ENCODE measurements around the gene RBM18. TPM values are rescaled to one million over a fixed set of nuclear protein-coding genes. Genes with fewer than 3 reads are reported as not detected.

Gene RBM18
- total RNA-seq, 1 donor, result 11.2 TPM

DNA sequence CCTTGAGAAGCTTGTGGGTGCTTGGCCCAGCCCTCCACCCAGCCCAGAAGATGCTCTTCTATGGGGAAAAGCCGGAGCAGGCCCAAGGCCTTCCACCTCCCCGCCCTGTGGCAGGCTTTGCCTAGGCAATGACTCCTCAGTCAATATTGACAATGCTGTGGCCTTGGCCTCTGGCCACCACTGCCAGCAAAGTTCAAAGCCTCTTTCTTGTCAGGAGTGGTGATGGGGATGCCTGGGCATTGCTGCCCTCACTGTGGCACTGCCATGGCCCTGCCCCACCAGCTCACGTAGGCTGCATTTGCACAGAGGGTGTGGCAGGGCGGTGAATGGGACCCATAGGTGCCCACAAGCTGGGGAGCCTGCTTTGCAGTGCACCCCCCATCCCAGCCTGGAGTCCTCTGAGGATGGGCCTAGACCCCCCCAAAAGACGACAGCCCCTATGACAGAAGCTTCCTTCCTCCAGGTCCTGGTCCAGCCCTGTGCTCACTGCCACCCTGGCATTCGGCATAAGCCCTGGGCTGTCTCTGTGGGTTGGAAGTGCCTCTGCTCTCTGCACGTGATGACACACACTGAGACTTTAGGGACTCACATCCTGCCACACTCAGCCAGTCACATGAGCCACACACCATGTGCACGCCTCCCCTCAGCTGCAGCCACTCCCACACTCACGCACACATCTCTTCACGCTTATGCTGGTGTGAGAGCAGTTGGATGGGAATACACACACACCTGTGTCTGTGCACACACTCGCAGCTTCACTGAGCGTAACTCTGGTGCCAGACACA, 73.9 kb downstream of the RBM18 start:
- no peak overlapping the region for H3K4me3 ChIP-seq (ENCODE audit: low read depth, low read length)
- peak; percentile 14 for DNase-seq (ENCODE audit: low read depth)
- TF ChIP-seq, protein P1, sequence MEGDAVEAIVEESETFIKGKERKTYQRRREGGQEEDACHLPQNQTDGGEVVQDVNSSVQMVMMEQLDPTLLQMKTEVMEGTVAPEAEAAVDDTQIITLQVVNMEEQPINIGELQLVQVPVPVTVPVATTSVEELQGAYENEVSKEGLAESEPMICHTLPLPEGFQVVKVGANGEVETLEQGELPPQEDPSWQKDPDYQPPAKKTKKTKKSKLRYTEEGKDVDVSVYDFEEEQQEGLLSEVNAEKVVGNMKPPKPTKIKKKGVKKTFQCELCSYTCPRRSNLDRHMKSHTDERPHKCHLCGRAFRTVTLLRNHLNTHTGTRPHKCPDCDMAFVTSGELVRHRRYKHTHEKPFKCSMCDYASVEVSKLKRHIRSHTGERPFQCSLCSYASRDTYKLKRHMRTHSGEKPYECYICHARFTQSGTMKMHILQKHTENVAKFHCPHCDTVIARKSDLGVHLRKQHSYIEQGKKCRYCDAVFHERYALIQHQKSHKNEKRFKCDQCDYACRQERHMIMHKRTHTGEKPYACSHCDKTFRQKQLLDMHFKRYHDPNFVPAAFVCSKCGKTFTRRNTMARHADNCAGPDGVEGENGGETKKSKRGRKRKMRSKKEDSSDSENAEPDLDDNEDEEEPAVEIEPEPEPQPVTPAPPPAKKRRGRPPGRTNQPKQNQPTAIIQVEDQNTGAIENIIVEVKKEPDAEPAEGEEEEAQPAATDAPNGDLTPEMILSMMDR (IDR thresholded peaks at IDR 0.05; ENCODE audit: insufficient read depth, low read depth, low read length), result no peak

DNA sequence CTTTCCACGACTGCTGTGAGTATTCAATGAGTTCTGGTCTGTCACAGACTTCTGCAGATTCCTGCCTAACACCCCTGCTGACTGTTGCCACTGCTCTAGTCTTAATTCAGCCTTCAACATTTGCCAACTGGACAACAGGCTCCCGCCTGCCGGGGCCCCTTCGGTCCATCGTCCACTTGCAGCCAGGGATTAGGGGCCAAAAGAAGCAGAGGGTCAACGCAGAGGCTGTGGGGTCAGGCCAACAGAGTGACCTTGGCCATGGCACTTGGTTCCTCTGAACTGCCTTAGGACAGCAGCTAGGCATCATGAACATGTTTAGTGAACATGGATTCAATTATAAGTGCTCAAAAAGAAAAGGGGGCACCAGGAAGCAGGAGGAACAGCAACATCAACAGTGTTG, 76.3 kb downstream of the RBM18 start:
- TF ChIP-seq, protein P1 (IDR thresholded peaks at IDR 0.05; ENCODE audit: insufficient read depth, low read depth, low read length), result no peak
- no peak for DNase-seq (ENCODE audit: low read depth)
- no peak overlapping the region for H3K4me3 ChIP-seq (ENCODE audit: low read depth, low read length)

Other genes with a start within 250 kb of the RBM18 start
- 4.3 and 4.8 TPM in 2 replicates for gene TTLL11, start 171.5 kb downstream of the RBM18 start, total RNA-seq
- 25.0 and 27.4 TPM in 2 replicates for gene NDUFA8, start 105.1 kb downstream of the RBM18 start, total RNA-seq
- not detected in 2 replicates for gene MORN5, start 104.9 kb downstream of the RBM18 start, total RNA-seq
- not detected in 2 replicates for gene LHX6, start 35.9 kb downstream of the RBM18 start, total RNA-seq
- 26.4 and 29.4 TPM in 2 replicates for gene MRRF, start within 50 bp of the RBM18 start, total RNA-seq
- gene PTGS1, start 106.2 kb upstream of the RBM18 start, total RNA-seq, result 10.4 and 32.9 TPM in 2 replicates
- not detected in 2 replicates for gene OR1J1, start 213.1 kb upstream of the RBM18 start, total RNA-seq
- gene OR1J2, start 246.0 kb upstream of the RBM18 start, total RNA-seq, result 0.32 and 0.43 TPM in 2 replicates

Measured in fibroblast of villous mesenchyme (primary cell).